NCI-H2196 (cell line): ENCODE data around the gene ANAPC7.
A peak's percentile ranks its signal among the peaks of the same experiment; 100 is the strongest.
"Not testable (repeated sequence)": the region's sequence is repeated elsewhere in the genome, so short reads cannot be mapped to it uniquely, and the experiment has no call there.

Source experiments
- DNase-seq: peaks from one replicate; lab custom pipeline; 2025; ENCODE audit not compliant: unreplicated experiment; lab: John Stamatoyannopoulos, UW

Gene ANAPC7, protein sequence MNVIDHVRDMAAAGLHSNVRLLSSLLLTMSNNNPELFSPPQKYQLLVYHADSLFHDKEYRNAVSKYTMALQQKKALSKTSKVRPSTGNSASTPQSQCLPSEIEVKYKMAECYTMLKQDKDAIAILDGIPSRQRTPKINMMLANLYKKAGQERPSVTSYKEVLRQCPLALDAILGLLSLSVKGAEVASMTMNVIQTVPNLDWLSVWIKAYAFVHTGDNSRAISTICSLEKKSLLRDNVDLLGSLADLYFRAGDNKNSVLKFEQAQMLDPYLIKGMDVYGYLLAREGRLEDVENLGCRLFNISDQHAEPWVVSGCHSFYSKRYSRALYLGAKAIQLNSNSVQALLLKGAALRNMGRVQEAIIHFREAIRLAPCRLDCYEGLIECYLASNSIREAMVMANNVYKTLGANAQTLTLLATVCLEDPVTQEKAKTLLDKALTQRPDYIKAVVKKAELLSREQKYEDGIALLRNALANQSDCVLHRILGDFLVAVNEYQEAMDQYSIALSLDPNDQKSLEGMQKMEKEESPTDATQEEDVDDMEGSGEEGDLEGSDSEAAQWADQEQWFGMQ

GRCh38 chr12:110403146-110403975 is at the start of gene ANAPC7:
ANAPC7 (minus strand) TSS chr12:110403708; CDS start chr12:110403627, 81 bp downstream.
- peak; percentile 89 for DNase-seq

DNA sequence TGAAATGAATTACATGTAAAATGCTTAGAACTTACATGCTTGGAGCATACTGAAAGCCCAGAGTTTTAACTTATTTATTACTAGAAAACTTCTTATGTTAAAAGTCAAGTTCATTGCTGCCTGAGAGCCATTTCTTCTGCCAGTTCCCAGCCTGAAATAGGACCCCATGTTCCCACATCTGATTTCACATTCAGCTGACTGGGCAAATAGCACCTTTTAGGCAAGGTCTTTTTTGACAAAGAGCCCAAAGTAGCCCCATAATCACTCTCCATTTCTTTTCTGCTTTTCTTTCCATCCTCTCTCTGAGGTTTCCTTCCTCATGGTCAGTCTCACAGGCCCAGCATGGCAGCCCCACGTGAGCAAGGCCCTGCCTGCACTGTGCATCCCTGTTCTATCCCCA is 47.8 kb upstream of the ANAPC7 start:
- DNase-seq = no peak

- peak; percentile 95 for DNase-seq
Measured at GRCh38 chr12:110449799-110450497, 46.4 kb upstream of the ANAPC7 start, which contains the start of gene ARPC3. ARPC3 (minus strand) TSS chr12:110450337; CDS start chr12:110450260, 77 bp downstream.

DNA sequence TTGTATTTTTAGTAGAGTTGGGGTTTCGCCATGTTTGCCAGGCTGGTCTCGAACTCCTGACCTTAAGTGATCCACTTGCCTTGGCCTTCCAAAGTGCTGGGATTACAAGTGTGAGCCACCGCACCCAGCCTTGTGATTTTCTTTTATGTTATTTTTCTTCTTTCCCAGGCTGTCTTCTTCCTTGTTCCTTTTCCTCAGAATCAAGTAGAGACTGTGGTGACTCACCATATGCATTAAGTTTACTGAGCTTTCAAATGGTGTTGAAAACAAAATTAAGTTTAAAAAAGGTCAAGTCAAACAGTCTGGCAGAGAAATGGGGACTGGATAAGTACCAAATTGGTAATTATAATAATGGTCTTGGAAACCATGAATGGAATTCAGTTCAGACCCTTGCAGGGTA is 40.9 kb upstream of the ANAPC7 start:
- DNase-seq = no peak

- no peak for DNase-seq
Measured at GRCh38 chr12:110436231-110436630, 32.7 kb upstream of the ANAPC7 start.

DNA sequence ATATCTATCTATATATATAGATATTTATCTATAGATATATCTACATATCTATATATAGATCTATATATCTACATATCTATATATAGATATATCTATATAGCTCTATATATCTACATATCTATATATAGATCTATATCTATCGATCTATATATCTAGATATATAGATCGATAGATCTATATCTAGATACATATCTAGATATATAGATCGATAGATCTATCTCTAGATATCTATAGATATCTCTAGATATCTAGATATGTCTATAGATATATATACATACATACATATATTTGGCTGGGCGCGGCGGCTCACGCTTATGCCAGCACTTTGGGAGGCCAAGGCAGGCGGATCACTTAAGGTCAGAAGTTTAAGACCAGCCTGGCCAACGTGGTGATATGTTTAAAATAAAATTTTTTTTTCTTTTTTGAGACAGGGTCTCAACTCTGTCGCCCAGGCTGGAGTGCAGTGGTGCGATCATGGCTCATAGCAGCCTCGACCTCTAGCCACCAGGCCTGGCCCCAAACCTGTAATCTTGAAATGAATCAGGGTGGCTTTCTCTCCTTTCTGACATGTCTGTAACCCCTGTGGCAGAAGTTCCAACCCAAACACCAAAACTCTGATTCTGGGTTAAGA is 28.6 kb upstream of the ANAPC7 start:
- no peak for DNase-seq

- not testable (repeated sequence) for DNase-seq
Measured at GRCh38 chr12:110429676-110430075, 26.2 kb upstream of the ANAPC7 start.

- no peak for DNase-seq
Measured at GRCh38 chr12:110426406-110426805, 22.9 kb upstream of the ANAPC7 start.

DNA sequence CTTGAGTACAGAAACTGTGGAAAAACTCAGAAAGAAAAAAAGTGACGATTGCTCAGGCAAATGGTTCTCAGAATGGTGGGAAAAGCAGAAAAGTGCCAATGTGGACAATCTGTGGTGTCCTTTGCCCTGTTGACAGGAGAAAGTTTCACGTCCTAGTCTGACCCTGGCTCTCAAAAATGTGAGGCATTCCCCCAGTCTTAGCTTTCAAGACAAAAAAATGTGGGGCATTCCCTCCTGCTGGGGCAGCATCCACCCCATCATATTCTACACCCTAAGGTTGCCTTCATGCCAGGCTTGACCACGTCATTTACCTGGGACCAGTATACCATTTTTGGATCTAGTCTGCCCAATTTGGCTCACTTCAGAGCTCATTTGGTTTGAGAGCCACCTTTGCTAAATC is 20.7 kb upstream of the ANAPC7 start:
- DNase-seq = no peak

DNA sequence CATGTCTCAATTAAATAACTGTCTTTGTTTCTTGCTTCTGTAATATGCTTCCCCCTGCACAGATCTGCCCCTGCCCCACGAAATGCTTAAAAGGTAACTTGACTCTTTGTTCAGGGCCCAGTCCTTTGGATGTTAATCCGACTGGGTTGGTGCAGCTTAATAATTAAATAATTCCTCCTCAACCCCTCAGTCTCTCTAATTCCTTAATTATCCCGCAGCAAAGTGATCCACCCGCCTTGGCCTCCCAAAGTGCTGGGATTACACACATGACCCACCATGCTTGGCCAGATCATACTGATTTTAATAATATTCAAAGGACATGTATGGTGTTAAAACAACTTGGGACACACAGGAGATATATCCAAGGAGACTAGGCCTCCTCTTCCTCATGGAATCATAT is 18.2 kb upstream of the ANAPC7 start:
- DNase-seq = no peak

DNA sequence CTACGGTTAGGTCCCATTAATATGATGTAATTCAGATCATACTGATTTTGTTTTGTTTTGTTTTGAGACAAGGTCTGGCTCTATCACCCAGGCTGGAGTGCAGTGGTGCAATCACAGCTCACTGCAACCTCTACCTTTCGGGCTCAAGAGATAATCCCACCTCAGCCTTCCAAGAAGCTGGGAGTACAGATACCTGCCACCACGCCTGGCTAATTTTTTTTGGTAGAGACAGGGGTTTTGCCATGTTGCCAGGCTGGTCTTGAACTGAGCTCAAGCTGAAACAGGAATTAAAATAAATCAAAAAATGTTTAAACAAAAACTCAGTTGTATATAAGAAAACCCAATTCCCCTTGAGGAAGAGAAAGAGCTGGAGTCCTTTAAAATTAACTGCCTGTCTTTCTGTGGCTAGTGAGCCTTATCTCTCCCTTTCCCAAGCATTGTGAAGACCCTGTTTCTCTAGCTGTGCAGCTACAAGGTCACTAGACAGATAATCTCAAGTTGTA is 17.7 kb upstream of the ANAPC7 start:
- no peak for DNase-seq

- DNase-seq = not testable (repeated sequence)
Measured at GRCh38 chr12:110420644-110421043, 17.1 kb upstream of the ANAPC7 start.

GRCh38 chr12:110417113-110417512 is 13.6 kb upstream of the ANAPC7 start:
- DNase-seq = not testable (repeated sequence)

DNA sequence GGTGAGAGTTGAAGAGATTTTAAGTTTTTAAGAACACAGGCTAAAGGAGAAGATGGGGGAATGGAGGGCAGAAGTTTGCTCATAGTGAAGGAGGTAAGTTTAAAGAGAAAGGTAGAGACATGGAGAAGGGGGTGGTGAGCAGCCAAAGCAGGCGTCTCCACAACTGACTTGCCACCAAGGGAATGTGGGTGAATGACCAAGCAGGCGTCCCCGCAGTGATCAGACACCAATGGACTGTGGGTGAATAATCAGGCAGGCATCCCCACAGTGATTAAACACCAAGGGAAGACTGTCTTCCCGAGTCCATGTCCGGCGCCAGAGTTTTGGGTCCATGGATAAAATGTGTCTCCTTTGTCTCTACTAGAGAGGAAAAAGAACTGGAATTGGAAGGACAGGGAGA is 6.6 kb upstream of the ANAPC7 start:
- DNase-seq = not testable (repeated sequence)

DNA sequence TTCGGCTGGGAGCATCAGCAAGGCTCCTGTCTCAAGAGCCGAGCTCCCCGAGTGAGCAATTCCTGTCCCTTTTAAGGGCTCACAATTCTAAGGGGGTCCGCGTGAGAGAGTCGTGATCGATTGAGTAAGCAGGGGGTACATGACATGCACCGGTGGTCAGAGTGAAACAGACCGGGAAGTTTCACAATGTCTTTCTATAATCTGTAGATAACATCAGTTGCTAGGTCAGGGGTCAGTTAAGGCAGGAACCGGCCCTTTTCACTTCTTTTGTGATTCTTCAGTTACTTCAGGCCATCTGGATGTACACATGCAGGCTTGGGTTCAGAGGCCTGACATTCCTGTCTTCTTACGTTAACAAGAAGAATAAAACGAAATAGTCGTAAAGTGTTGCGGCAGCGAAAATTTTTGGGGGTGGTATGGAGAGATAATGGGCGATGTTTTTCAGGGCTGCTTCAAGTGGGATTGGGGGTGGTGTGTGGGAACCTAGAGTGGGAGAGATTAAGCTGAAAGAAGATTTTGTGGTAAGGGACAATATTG is 1.7 kb upstream of the ANAPC7 start:
- DNase-seq = not testable (repeated sequence)

DNA sequence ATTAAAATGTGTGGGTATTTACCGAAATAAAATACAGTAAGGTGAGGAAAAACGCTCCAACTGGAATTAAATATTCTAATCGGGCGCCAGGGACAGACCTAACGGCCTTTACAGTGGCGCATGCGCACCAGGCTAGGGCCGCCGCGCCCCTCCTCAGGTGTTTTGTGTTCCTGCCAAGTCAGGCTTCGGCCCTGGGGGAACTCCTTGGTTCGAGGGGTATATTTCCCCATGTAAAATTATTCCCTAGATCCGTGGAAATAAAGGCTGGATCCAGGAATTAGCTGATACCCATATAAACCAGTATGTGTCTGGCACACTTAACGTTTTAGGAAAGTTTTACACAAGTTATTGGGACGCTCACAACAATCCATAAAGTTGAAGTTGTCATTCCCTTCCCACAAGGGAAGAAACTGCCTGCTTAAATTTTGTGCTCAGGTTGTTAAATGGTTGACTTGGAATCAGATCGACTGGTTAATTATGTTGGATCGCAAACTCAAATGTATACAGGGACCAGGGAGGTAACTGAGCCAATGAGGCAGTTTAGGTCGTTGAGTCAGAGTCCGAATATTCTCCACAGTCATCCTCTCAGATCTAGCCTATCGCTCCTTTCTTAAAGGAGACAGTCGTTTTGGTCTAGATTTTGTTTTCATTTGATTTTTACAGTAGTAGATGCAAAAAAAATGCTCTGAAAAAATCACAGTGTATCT is 621 bp upstream of the ANAPC7 start:
- DNase-seq = peak; percentile 83

DNA sequence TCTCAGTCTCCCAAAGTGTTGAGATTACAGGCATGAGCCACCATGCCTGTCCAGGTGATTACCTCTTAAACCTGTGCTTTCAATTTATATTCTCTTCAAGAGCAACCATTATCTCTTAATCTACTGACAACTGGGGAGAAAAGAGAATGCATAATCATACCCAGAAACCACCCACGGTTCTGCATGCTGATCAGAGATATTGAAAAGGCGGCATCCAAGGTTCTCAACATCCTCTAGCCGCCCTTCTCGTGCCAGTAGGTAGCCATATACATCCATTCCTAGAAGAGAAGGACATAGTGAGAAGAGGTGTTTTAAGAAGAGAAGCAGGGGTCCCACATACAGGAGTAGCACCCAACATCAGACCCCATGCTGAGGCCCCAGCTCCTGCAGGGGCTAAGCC is 20.8 kb downstream of the ANAPC7 start:
- DNase-seq = no peak

GRCh38 chr12:110379631-110380030 is 23.9 kb downstream of the ANAPC7 start:
- DNase-seq = no peak

GRCh38 chr12:110379197-110379596 is 24.3 kb downstream of the ANAPC7 start:
- DNase-seq = no peak
